GM21515 (cell line): Measurements from ENCODE around the gene FAM83F.
A peak's percentile ranks its signal among the peaks of the same experiment; 100 is the strongest.

Experiments used
- ATAC-seq: cut with Tn5 transposase; IDR thresholded peaks from one replicate; pipeline ENCODE4 v1.9.1; 2021; ENCODE audit not compliant: unreplicated experiment

The FAM83F gene

GRCh38 chr22:40033586-40034380 lies 39.0 kb downstream of the FAM83F start:
- ATAC-seq: no peak

GRCh38 chr22:40035351-40035750 lies 40.6 kb downstream of the FAM83F start:
- ATAC-seq: no peak

GRCh38 chr22:40036126-40036525 lies 41.4 kb downstream of the FAM83F start:
- ATAC-seq: no peak

GRCh38 chr22:40036591-40037225 lies 42.0 kb downstream of the FAM83F start:
- ATAC-seq: no peak

- ATAC-seq: no peak
Measured at GRCh38 chr22:40037320-40037719, 42.6 kb downstream of the FAM83F start.

- no peak for ATAC-seq
Measured at GRCh38 chr22:40039482-40040115, 44.8 kb downstream of the FAM83F start.

GRCh38 chr22:40040927-40041326 lies 46.2 kb downstream of the FAM83F start:
- no peak for ATAC-seq

GRCh38 chr22:40041366-40042137 lies 46.8 kb downstream of the FAM83F start:
- ATAC-seq: no peak

- ATAC-seq: no peak
Measured at GRCh38 chr22:40042312-40042711, 47.6 kb downstream of the FAM83F start.

- ATAC-seq: no peak
Measured at GRCh38 chr22:40043081-40043480, 48.3 kb downstream of the FAM83F start.

GRCh38 chr22:40043793-40044101 lies 49.0 kb downstream of the FAM83F start:
- no peak for ATAC-seq

- peak; percentile 79 for ATAC-seq
Measured at GRCh38 chr22:40044102-40044869, 49.5 kb downstream of the FAM83F start.

- peak; percentile 11 for ATAC-seq
Measured at GRCh38 chr22:40044870-40045834, 50.4 kb downstream of the FAM83F start.

GRCh38 chr22:40046126-40046525 lies 51.4 kb downstream of the FAM83F start:
- no peak for ATAC-seq

- peak; percentile 72 for ATAC-seq
Measured at GRCh38 chr22:40050258-40050657, 55.5 kb downstream of the FAM83F start.

GRCh38 chr22:40051322-40051721 lies 56.6 kb downstream of the FAM83F start:
- ATAC-seq: no peak

GRCh38 chr22:40053460-40053859 lies 58.7 kb downstream of the FAM83F start:
- no peak for ATAC-seq

- no peak for ATAC-seq
Measured at GRCh38 chr22:40054486-40054885, 59.7 kb downstream of the FAM83F start.

- peak; percentile 58 for ATAC-seq
Measured at GRCh38 chr22:40055143-40055883, 60.6 kb downstream of the FAM83F start.
